Measurements from ENCODE around the gene ALG11. TPM values are rescaled to one million over a fixed set of nuclear protein-coding genes. Genes with fewer than 3 reads are reported as not detected.
A peak's percentile ranks its signal among the peaks of the same experiment; 100 is the strongest.

Gene ALG11
- total RNA-seq, 1 donor from 2014 or later, result 24.5 TPM

GRCh38 chr13:52005841-52006522 lies 6.2 kb upstream of the ALG11 start:
- H3K36me3 ChIP-seq (ENCODE audit: control insufficient read depth, insufficient read depth, low read length), result no peaks in the 10 kb centered on the region
- FAIRE-seq (no peak), DNase-seq (ENCODE audit: low read depth) (no peak)
- H3K27me3 ChIP-seq (ENCODE audit: control insufficient read depth, insufficient read depth, low read length), result no peaks in the 10 kb centered on the region
- no peak overlapping the region for H3K4me3 ChIP-seq (ENCODE audit: low read depth, low read length)
- TF ChIP-seq CTCF (IDR thresholded peaks at IDR 0.05; ENCODE audit: insufficient read depth, low read length, severe bottlenecking), result no peak

GRCh38 chr13:52006523-52007245 lies 5.5 kb upstream of the ALG11 start:
- no peak overlapping the region for H3K4me3 ChIP-seq (ENCODE audit: low read depth, low read length)
- FAIRE-seq (no peak), DNase-seq (ENCODE audit: low read depth) (no peak)
- H3K36me3 ChIP-seq (ENCODE audit: control insufficient read depth, insufficient read depth, low read length), result no peaks in the 10 kb centered on the region
- no peak for TF ChIP-seq CTCF (IDR thresholded peaks at IDR 0.05; ENCODE audit: insufficient read depth, low read length, severe bottlenecking)
- H3K27me3 ChIP-seq (ENCODE audit: control insufficient read depth, insufficient read depth, low read length), result no peaks in the 10 kb centered on the region

GRCh38 chr13:52009946-52010345 lies 2.3 kb upstream of the ALG11 start:
- TF ChIP-seq CTCF (IDR thresholded peaks at IDR 0.05; ENCODE audit: insufficient read depth, low read length, severe bottlenecking), result no peak
- Histone ChIP-seq H3K4me3 (ENCODE audit: low read depth, low read length) (no peak overlapping the region), H3K27me3 (ENCODE audit: control insufficient read depth, insufficient read depth, low read length) (no peaks in the 10 kb centered on the region), H3K36me3 (ENCODE audit: control insufficient read depth, insufficient read depth, low read length) (no peaks in the 10 kb centered on the region)
- FAIRE-seq (no peak), DNase-seq (ENCODE audit: low read depth) (no peak)

GRCh38 chr13:52010890-52011631 lies 1.1 kb upstream of the ALG11 start, which contains the start of gene ATP7B:
TSS of gene ATP7B (minus strand) at chr13:52011450. CDS start at chr13:52011337, 113 bp downstream.
- Histone ChIP-seq H3K36me3 (ENCODE audit: control insufficient read depth, insufficient read depth, low read length) (no peaks in the 10 kb centered on the region), H3K4me3 (ENCODE audit: low read depth, low read length) (peak within 1 kb of the TSS; percentile 97), H3K27me3 (ENCODE audit: control insufficient read depth, insufficient read depth, low read length) (no peaks in the 10 kb centered on the region)
- TF ChIP-seq CTCF (IDR thresholded peaks at IDR 0.05; ENCODE audit: insufficient read depth, low read length, severe bottlenecking), result peak; percentile 20
- DNase-seq (ENCODE audit: low read depth) (no peak), FAIRE-seq (no peak)

- no peak for FAIRE-seq
- no peak for TF ChIP-seq CTCF (IDR thresholded peaks at IDR 0.05; ENCODE audit: insufficient read depth, low read length, severe bottlenecking)
- no peak for DNase-seq (ENCODE audit: low read depth)
- no peaks in the 10 kb centered on the region for H3K36me3 ChIP-seq (ENCODE audit: control insufficient read depth, insufficient read depth, low read length)
- H3K4me3 ChIP-seq (ENCODE audit: low read depth, low read length), result peak overlapping the region; percentile 97
- H3K27me3 ChIP-seq (ENCODE audit: control insufficient read depth, insufficient read depth, low read length), result no peaks in the 10 kb centered on the region
Measured at GRCh38 chr13:52012512-52012836, 276 bp downstream of the ALG11 start.
